Pons (tissue), 1 donor: ENCODE data around the gene SRRT.
"Not testable (repeated sequence)": the region's sequence is repeated elsewhere in the genome, so short reads cannot be mapped to it uniquely, and the experiment has no call there.

Experiments
- DNase-seq: peaks from one replicate; pipeline ENCODE4 v3.0.0-alpha.2; 2016; ENCODE audit warnings: low spot score

SRRT gene

GRCh38 chr7:100933734-100934133 is 58.8 kb downstream of the SRRT start:
- DNase-seq, result no peak

DNA sequence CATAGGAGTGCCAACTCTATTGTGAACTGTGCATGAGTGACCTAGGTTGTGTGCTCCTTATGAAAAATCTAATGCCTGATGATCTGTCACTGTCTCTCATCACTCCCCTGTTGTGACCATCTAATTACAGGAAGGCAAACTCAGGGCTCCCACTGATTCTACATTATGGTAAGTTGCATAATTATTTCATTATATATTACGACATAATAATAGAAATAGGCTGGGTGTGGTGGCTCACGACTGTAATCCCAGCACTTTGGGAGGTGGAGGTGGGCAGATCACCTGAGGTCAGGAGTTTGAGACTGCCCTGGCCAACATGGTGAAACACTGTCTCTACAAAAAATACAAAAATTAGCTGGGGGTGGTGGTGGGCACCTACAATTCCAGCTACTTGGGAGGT is 60.5 kb downstream of the SRRT start:
- DNase-seq, result not testable (repeated sequence)

DNA sequence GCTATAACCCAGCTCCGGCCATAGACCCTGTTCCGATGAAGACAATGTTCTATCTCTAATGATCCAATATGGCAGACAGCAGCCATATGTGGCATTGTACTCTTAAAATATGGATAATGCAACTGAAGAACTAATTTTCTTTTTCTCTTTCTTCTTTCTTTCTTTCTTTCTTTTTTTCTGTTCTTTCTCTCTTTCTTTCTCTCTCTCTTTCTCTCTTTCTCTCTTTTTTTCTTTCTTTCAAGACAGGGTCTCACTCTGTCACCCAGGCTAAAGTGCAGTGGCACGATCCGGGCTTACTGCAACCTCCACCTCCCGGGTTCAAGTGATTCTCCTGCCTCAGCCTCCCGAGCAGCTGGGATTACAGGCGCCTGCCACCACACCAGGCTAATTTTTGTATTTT is 61.3 kb downstream of the SRRT start:
- DNase-seq, result not testable (repeated sequence)
